Measurements from ENCODE around the gene GDPD4. TPM values are rescaled to one million over a fixed set of nuclear protein-coding genes. Genes with fewer than 3 reads are reported as not detected.

GDPD4 gene
- polyA plus RNA-seq, 1 experiment, result not detected

GRCh38 chr11:77181799-77182541, 119.5 kb downstream of the GDPD4 start:
- Histone ChIP-seq H3K27me3 (ENCODE audit: control insufficient read depth, insufficient read depth, low read length) (peaks cover 24% of the 10 kb centered on the region), H3K27ac (ENCODE audit: low read depth, low read length) (no peak overlapping the region), H3K9me3 (ENCODE audit: control insufficient read depth, insufficient read depth, low read length) (no peaks in the 10 kb centered on the region; the same call in 1 of the 2 replicates), H3K4me3 (ENCODE audit: low read depth, low read length) (no peak overlapping the region)
- DNase-seq (ENCODE audit: low read depth, low spot score), result no peak
- ChIA-PET CTCF (no interaction called here), POLR2A (no interaction called here)
- TF ChIP-seq, protein P1, sequence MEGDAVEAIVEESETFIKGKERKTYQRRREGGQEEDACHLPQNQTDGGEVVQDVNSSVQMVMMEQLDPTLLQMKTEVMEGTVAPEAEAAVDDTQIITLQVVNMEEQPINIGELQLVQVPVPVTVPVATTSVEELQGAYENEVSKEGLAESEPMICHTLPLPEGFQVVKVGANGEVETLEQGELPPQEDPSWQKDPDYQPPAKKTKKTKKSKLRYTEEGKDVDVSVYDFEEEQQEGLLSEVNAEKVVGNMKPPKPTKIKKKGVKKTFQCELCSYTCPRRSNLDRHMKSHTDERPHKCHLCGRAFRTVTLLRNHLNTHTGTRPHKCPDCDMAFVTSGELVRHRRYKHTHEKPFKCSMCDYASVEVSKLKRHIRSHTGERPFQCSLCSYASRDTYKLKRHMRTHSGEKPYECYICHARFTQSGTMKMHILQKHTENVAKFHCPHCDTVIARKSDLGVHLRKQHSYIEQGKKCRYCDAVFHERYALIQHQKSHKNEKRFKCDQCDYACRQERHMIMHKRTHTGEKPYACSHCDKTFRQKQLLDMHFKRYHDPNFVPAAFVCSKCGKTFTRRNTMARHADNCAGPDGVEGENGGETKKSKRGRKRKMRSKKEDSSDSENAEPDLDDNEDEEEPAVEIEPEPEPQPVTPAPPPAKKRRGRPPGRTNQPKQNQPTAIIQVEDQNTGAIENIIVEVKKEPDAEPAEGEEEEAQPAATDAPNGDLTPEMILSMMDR (IDR thresholded peaks at IDR 0.05; ENCODE audit: low read depth, low read length), result no peak

DNA sequence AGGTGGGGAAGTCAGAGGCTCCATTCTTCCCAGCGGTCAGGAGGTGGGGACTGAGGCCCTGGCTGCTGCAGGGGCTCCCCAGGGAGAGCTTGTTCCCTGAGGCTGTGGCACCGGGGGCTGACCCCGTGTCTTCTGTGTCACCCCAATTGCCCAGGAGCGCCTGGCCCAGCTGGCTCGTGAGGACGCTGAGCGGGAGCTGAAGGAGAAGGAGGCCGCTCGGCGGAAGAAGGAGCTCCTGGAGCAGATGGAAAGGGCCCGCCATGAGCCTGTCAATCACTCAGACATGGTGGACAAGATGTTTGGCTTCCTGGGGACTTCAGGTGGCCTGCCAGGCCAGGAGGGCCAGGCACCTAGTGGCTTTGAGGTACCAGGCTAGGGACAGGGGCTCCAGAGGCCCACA, 120.3 kb downstream of the GDPD4 start:
- CTCF ChIA-PET, result no interaction called here
- POLR2A ChIA-PET, result no interaction called here
- no peak overlapping the region for H3K4me3 ChIP-seq (ENCODE audit: low read depth, low read length)
- H3K27me3 ChIP-seq (ENCODE audit: control insufficient read depth, insufficient read depth, low read length), result peaks cover 26% of the 10 kb centered on the region
- DNase-seq (ENCODE audit: low read depth, low spot score), result no peak
- TF ChIP-seq, protein P1 (IDR thresholded peaks at IDR 0.05; ENCODE audit: low read depth, low read length), result no peak
- no peaks in the 10 kb centered on the region; the same call in 1 of the 2 replicates for H3K9me3 ChIP-seq (ENCODE audit: control insufficient read depth, insufficient read depth, low read length)
- no peak overlapping the region for H3K27ac ChIP-seq (ENCODE audit: low read depth, low read length)

DNA sequence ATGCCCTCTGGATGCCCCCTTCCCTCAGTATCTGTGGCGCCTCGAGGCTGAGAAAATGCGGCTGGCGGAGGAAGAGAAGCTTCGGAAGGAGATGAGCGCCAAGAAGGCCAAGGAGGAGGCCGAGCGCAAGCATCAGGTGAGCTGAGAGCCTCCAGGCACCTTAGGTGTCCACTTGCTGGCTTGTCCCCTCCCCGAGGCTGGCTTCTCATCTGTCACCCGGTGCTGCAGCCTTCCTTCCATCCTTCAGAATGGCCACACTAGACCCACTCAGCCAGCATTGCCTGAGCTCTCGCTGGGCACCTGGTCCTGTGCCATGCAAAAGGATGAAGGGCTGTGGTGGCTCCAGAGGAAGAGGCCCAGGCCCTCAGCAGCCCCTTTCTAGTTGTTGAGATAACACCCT, 121.1 kb downstream of the GDPD4 start:
- CTCF ChIA-PET, result no interaction called here
- TF ChIP-seq, protein P1 (IDR thresholded peaks at IDR 0.05; ENCODE audit: low read depth, low read length), result no peak
- peaks cover 23% of the 10 kb centered on the region for H3K27me3 ChIP-seq (ENCODE audit: control insufficient read depth, insufficient read depth, low read length)
- POLR2A ChIA-PET, result no interaction called here
- no peak overlapping the region for H3K27ac ChIP-seq (ENCODE audit: low read depth, low read length)
- H3K4me3 ChIP-seq (ENCODE audit: low read depth, low read length), result no peak overlapping the region
- H3K9me3 ChIP-seq (ENCODE audit: control insufficient read depth, insufficient read depth, low read length), result no peaks in the 10 kb centered on the region; the same call in 1 of the 2 replicates
- no peak for DNase-seq (ENCODE audit: low read depth, low spot score)

- Histone ChIP-seq H3K27ac (ENCODE audit: low read depth, low read length) (no peak overlapping the region), H3K9me3 (ENCODE audit: control insufficient read depth, insufficient read depth, low read length) (no peaks in the 10 kb centered on the region; the same call in 1 of the 2 replicates), H3K27me3 (ENCODE audit: control insufficient read depth, insufficient read depth, low read length) (peaks cover 22% of the 10 kb centered on the region), H3K4me3 (ENCODE audit: low read depth, low read length) (no peak overlapping the region)
- TF ChIP-seq, protein P1 (IDR thresholded peaks at IDR 0.05; ENCODE audit: low read depth, low read length), result no peak
- no peak for DNase-seq (ENCODE audit: low read depth, low spot score)
- ChIA-PET CTCF (no interaction called here), POLR2A (no interaction called here)
Measured at GRCh38 chr11:77179681-77180080, 121.8 kb downstream of the GDPD4 start.

GRCh38 chr11:77179048-77179447, 122.4 kb downstream of the GDPD4 start:
- Histone ChIP-seq H3K27me3 (ENCODE audit: control insufficient read depth, insufficient read depth, low read length) (peaks cover 17% of the 10 kb centered on the region), H3K4me3 (ENCODE audit: low read depth, low read length) (no peak overlapping the region), H3K9me3 (ENCODE audit: control insufficient read depth, insufficient read depth, low read length) (no peaks in the 10 kb centered on the region; the same call in 1 of the 2 replicates), H3K27ac (ENCODE audit: low read depth, low read length) (no peak overlapping the region)
- POLR2A ChIA-PET, result no interaction called here
- TF ChIP-seq, protein P1 (IDR thresholded peaks at IDR 0.05; ENCODE audit: low read depth, low read length), result no peak
- CTCF ChIA-PET, result interaction anchor here (1.2 kb wide), 1 partner anchor 9 kb away, joined by 4 read pairs; no protein-coding TSS in a partner anchor
- no peak for DNase-seq (ENCODE audit: low read depth, low spot score)

All from AG04450 (cell line).